ENCODE measurements around the gene CACNG4. TPM values are rescaled to one million over a fixed set of nuclear protein-coding genes. Genes with fewer than 3 reads are reported as not detected.

The CACNG4 gene
- total RNA-seq, 1 experiment from 2014 or later: 6.3 TPM

- Histone ChIP-seq H4K8ac (replicated peaks; ENCODE audit: insufficient read length, low read depth, low read length) (no peak overlapping the region), H3K4me2 (ENCODE audit: insufficient read depth, insufficient read length, low read length) (no peak overlapping the region), H2AFZ (ENCODE audit: low read length) (no peak overlapping the region), H3T11ph (ENCODE audit: low read length) (no peak overlapping the region), H2AK5ac (ENCODE audit: insufficient read length, low read length) (no peak overlapping the region), H3K79me1 (ENCODE audit: insufficient read depth, low read depth, low read length, poor library complexity, severe bottlenecking) (no peaks in the 10 kb centered on the region), H2BK15ac (ENCODE audit: low read depth, low read length) (no peak overlapping the region), H4K91ac (ENCODE audit: insufficient read length, low read depth, low read length) (no peak overlapping the region), H2BK12ac (ENCODE audit: insufficient read length, low read depth, low read length) (no peak overlapping the region), H3K14ac (ENCODE audit: insufficient read depth, low read length) (no peak overlapping the region), H3K9me3 (ENCODE audit: control insufficient read depth, low read depth, low read length) (no peaks in the 10 kb centered on the region), H3K4me1 (ENCODE audit: insufficient read depth, low read length) (no peaks in the 10 kb centered on the region), H3K4ac (ENCODE audit: low read depth, low read length) (no peak overlapping the region), H3K23me2 (ENCODE audit: insufficient read length, low read depth, low read length, poor library complexity, severe bottlenecking) (no peaks in the 10 kb centered on the region), H2BK120ac (ENCODE audit: low read depth, low read length, poor library complexity, severe bottlenecking) (no peak overlapping the region), H3K79me2 (ENCODE audit: insufficient read depth, low read length) (no peaks in the 10 kb centered on the region), H3K9ac (ENCODE audit: extremely low read depth, insufficient read length, low read length) (no peak overlapping the region), H4K5ac (ENCODE audit: insufficient read length, low read depth, low read length) (no peak overlapping the region), H3K23ac (ENCODE audit: insufficient read length, low read depth, low read length) (no peak overlapping the region), H3K56ac (ENCODE audit: insufficient read length, low read depth, low read length) (no peak overlapping the region), H2BK5ac (ENCODE audit: insufficient read length, low read length) (no peak overlapping the region), H3K27me3 (ENCODE audit: insufficient read depth, low read length) (no peaks in the 10 kb centered on the region), H4K20me1 (ENCODE audit: control insufficient read depth, insufficient read depth, insufficient read length) (no peaks in the 10 kb centered on the region), H2BK20ac (ENCODE audit: low read depth, low read length, poor library complexity, severe bottlenecking) (no peak overlapping the region), H3K27ac (ENCODE audit: insufficient read length, low read depth, low read length) (no peak overlapping the region), H3K18ac (ENCODE audit: insufficient read length, low read depth, low read length) (no peak overlapping the region)
- Mint-ChIP-seq H3K27me3 (ENCODE audit: low read depth) (peaks cover 2% of the 10 kb centered on the region), H3K36me3 (ENCODE audit: insufficient read depth in 1 of 3, low read depth in 3 of 3) (peaks cover 0 to 3% (median 0%) of the 10 kb centered on the region in 3 experiments; a peak in 1 of 7 replicates), H3K27ac (no peak overlapping the region), H3K9me3 (peaks cover 0 to 2% of the 10 kb centered on the region in 2 experiments; a peak in 2 of 5 replicates), H3K4me1 (peaks cover 0 to 3% of the 10 kb centered on the region in 2 experiments; a peak in 1 of 4 replicates), H3K4me3 (no peak overlapping the region)
- no peak for DNase-seq
- no peak for TF ChIP-seq CTCF (conservative IDR thresholded peaks at IDR 0.05)
- WGBS (ENCODE audit: extremely low coverage, insufficient read length, low lambda C conversion rate): no CpG with 5 or more reads among the region's 9 CpGs
Measured at GRCh38 chr17:67033613-67034012, 69.1 kb downstream of the CACNG4 start.

All from H9 (cell line).